Cardiac muscle cell (in vitro differentiated cells and primary cell): ENCODE data around the gene PLCL2. TPM values are rescaled to one million over a fixed set of nuclear protein-coding genes. Genes with fewer than 3 reads are reported as not detected.

Experiments
- DNase-seq, 2 donors: peaks; one replicate each; pipeline versions ENCODE4 v3.0.0 to v3.0.0-alpha.2; 2010 to 2017; ENCODE audit warnings: low read depth in 1 of 2, low spot score in 1 of 2
- H3K27ac ChIP-seq: fragments of 200-600 bp; sonication (generic); 2 replicates; pipeline ENCODE4 v1.5.1; 2016
- H3K27me3 ChIP-seq: fragments of 200-600 bp; sonication (generic); 2 replicates; pipeline ENCODE4 v1.6.0; 2016; ENCODE audit warnings: control low read depth
- H3K36me3 ChIP-seq: fragments of 200-600 bp; sonication (generic); 2 replicates; pipeline ENCODE4 v1.5.1; 2016; ENCODE audit warnings: control low read depth
- H3K4me1 ChIP-seq: fragments of 200-600 bp; sonication (generic); 2 replicates; pipeline ENCODE4 v1.8.1; 2017; ENCODE audit warnings: low read depth, mild to moderate bottlenecking, mixed run types
- H3K4me3 ChIP-seq: fragments of 200-600 bp; sonication (generic); 2 replicates; pipeline ENCODE4 v1.5.1; 2016; ENCODE audit warnings: mild to moderate bottlenecking
- H3K9me3 ChIP-seq: fragments of 200-600 bp; sonication (generic); 2 replicates; pipeline ENCODE4 v1.5.1; 2017; ENCODE audit warnings: low read depth, mild to moderate bottlenecking, control low read depth
- polyA plus RNA-seq: library from polyadenylated mRNA; unstranded; fragments of >200 nt; fragmentation: Nextera tagmentation; extraction: Ambion mirVana; gene quantifications from 2 replicates; pipeline ENCODE4 v1.2.1, GENCODE V29; 2016
- total RNA-seq: library from RNA; depleted of rRNA; stranded (reverse); fragments of >200 nt; gene quantifications from 2 replicates; pipeline ENCODE4 v1.2.3, GENCODE V29; 2016
- TF ChIP-seq, protein P1 (sequence below): IDR thresholded peaks from 2 replicates; pipeline ENCODE4 v1.5.1; 2012; ENCODE audit warnings: low read depth, mild to moderate bottlenecking, low read length

Gene PLCL2
- total and polyA plus RNA-seq, 2 experiments from 2014 or later: 17.3 to 49.1 TPM

GRCh38 chr3:17013050-17013449 is 128.3 kb downstream of the PLCL2 start:
- H3K9me3 ChIP-seq: no peaks in the 10 kb centered on the region
- no peak for DNase-seq
- H3K27me3 ChIP-seq: no peaks in the 10 kb centered on the region
- H3K4me3 ChIP-seq: no peak overlapping the region
- H3K27ac ChIP-seq: no peak overlapping the region
- H3K36me3 ChIP-seq: peaks cover 11% of the 10 kb centered on the region
- H3K4me1 ChIP-seq: no peaks in the 10 kb centered on the region
- TF ChIP-seq, protein P1, sequence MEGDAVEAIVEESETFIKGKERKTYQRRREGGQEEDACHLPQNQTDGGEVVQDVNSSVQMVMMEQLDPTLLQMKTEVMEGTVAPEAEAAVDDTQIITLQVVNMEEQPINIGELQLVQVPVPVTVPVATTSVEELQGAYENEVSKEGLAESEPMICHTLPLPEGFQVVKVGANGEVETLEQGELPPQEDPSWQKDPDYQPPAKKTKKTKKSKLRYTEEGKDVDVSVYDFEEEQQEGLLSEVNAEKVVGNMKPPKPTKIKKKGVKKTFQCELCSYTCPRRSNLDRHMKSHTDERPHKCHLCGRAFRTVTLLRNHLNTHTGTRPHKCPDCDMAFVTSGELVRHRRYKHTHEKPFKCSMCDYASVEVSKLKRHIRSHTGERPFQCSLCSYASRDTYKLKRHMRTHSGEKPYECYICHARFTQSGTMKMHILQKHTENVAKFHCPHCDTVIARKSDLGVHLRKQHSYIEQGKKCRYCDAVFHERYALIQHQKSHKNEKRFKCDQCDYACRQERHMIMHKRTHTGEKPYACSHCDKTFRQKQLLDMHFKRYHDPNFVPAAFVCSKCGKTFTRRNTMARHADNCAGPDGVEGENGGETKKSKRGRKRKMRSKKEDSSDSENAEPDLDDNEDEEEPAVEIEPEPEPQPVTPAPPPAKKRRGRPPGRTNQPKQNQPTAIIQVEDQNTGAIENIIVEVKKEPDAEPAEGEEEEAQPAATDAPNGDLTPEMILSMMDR: no peak

GRCh38 chr3:17013571-17013970 is 128.8 kb downstream of the PLCL2 start:
- Histone ChIP-seq H3K27me3 (no peaks in the 10 kb centered on the region), H3K9me3 (no peaks in the 10 kb centered on the region), H3K4me3 (no peak overlapping the region), H3K27ac (no peak overlapping the region), H3K4me1 (no peaks in the 10 kb centered on the region), H3K36me3 (peaks cover 11% of the 10 kb centered on the region)
- no peak for DNase-seq
- TF ChIP-seq, protein P1: no peak

GRCh38 chr3:17014284-17014683 is 129.5 kb downstream of the PLCL2 start:
- no peak overlapping the region for H3K4me3 ChIP-seq
- TF ChIP-seq, protein P1: no peak

DNA sequence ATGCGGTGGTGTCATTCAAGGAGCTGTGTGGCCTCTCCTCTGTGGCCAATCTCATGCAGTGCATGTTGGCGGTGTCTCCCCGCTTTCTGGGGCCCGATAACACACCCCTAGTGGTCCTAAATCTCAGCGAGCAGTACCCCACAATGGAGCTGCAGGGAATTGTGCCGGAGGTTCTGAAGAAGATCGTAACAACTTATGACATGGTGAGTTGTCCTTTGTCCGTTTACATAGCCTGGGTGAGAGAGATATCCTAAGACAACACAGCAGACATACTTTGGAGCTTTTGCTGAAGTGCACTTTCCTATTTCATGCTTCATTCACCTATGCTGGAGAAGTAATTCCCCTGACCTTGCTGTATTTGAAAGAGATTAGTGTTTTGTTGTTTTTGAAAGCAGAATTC is 130.0 kb downstream of the PLCL2 start:
- H3K9me3 ChIP-seq: no peaks in the 10 kb centered on the region

More at GRCh38 chr3:17014284-17014683, 129.5 kb downstream of the PLCL2 start:
- no peaks in the 10 kb centered on the region for H3K4me1 ChIP-seq
- H3K9me3 ChIP-seq: no peaks in the 10 kb centered on the region
- peaks cover 11% of the 10 kb centered on the region for H3K36me3 ChIP-seq
- H3K27me3 ChIP-seq: no peaks in the 10 kb centered on the region
- DNase-seq: no peak
- H3K27ac ChIP-seq: no peak overlapping the region

DNA sequence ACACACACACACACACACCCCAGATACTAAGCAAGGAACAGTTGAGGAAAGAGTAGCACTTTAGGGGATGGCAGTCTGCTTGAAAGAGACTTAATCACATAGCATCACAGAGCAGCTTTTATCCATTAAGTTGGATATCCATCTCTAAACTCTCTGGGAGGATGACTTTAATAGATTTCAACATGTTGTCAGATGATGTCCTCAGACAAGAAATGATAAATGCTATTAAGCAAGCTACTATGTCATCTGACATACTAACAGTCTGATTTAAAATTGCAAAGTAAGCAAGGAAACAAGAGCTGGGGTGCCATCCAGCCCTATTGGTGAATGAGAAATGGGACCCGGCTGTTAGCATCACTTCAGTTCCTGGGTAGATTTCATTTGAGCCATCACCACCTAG is 136.9 kb downstream of the PLCL2 start:
- H3K27ac ChIP-seq: no peak overlapping the region
- DNase-seq: no peak
- H3K27me3 ChIP-seq: no peaks in the 10 kb centered on the region
- TF ChIP-seq, protein P1: no peak
- H3K4me3 ChIP-seq: no peak overlapping the region
- H3K9me3 ChIP-seq: no peaks in the 10 kb centered on the region
- H3K4me1 ChIP-seq: no peaks in the 10 kb centered on the region
- H3K36me3 ChIP-seq: peaks cover 4% of the 10 kb centered on the region

More for the DNA sequence above, 130.0 kb downstream of the PLCL2 start:
- TF ChIP-seq, protein P1: no peak
- Histone ChIP-seq H3K27ac (no peak overlapping the region), H3K27me3 (no peaks in the 10 kb centered on the region), H3K4me1 (no peaks in the 10 kb centered on the region), H3K4me3 (no peak overlapping the region), H3K36me3 (peaks cover 9% of the 10 kb centered on the region)
- no peak for DNase-seq
